Measurements from ENCODE around the gene KCNJ6.

The KCNJ6 gene

DNA sequence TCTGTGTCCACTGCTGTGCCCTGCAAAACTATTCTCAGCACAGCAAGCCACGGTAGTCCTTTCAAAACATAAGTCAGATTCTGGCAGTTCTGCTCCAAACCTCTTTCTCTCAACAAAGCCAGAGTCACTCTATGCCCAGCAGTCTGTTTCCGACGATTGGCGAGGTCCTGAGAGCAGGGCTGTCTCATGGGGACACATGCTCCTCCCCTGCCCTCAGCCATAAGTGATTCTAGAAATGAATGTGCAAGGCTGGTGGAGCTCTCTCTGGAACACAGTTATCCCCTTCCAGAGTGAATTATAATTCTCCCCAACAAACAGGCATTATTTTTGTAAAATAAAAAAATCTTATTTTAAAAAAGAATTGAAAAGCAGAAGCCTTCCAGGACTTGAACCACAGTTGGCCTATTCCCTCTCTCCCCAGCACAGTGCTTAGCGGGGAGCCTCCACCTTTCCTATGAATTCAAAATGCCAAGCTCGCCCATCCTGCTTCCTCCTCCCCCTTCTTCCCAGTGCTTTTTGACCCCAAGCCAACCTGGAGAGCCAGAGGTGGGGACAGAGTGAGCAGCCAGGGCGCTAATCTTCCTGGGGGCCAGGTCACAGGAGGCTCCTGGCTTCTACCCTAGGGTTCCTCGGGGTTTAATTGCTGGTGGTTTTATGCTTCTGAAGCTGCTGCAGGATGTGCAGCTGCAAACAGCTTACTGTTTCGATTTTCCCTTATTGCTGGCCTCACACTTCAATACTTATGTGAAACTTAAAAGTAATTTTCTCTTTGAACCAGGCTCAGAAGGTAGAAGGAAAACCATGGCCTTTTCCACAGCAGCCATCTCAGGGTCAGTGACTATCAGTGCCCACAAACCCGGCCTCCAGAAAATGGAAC, 41.1 kb downstream of the KCNJ6 start:
- Histone ChIP-seq H3K9ac (ENCODE audit: low read depth, low read length) (no peak overlapping the region), H3K4me3 (ENCODE audit: low read length) (no peak overlapping the region), H3K36me3 (ENCODE audit: insufficient read depth, low read depth, low read length) (no peaks in the 10 kb centered on the region), H3K4me1 (ENCODE audit: insufficient read depth, low read length) (no peaks in the 10 kb centered on the region), H3K27ac (ENCODE audit: low read length) (no peak overlapping the region), H3K9me3 (ENCODE audit: insufficient read depth, low read depth, low read length) (no peaks in the 10 kb centered on the region), H3K27me3 (ENCODE audit: insufficient read depth, low read length) (no peaks in the 10 kb centered on the region)

DNA sequence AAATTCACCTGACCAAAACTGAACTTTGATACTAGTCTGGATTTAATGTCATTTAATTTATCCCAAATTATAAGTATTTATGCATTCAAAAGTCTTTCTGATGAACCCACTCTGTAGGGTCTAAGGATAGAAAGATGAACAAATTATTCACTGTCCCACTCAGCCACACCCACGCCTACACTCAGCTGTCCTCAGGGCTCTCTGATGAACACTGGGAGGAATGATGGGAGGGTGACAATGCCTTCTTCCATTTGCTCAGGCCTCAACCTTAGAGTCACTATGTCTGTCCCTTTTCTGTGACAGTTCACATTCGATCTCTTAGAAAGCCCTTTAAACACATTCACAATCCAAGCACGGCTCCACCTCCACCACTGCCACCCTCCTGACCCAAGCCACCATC, 41.8 kb downstream of the KCNJ6 start:
- no peak overlapping the region for H3K9ac ChIP-seq (ENCODE audit: low read depth, low read length)
- no peaks in the 10 kb centered on the region for H3K4me1 ChIP-seq (ENCODE audit: insufficient read depth, low read length)
- H3K27me3 ChIP-seq (ENCODE audit: insufficient read depth, low read length): no peaks in the 10 kb centered on the region
- H3K9me3 ChIP-seq (ENCODE audit: insufficient read depth, low read depth, low read length): no peaks in the 10 kb centered on the region
- no peak overlapping the region for H3K4me3 ChIP-seq (ENCODE audit: low read length)
- no peaks in the 10 kb centered on the region for H3K36me3 ChIP-seq (ENCODE audit: insufficient read depth, low read depth, low read length)
- H3K27ac ChIP-seq (ENCODE audit: low read length): no peak overlapping the region

DNA sequence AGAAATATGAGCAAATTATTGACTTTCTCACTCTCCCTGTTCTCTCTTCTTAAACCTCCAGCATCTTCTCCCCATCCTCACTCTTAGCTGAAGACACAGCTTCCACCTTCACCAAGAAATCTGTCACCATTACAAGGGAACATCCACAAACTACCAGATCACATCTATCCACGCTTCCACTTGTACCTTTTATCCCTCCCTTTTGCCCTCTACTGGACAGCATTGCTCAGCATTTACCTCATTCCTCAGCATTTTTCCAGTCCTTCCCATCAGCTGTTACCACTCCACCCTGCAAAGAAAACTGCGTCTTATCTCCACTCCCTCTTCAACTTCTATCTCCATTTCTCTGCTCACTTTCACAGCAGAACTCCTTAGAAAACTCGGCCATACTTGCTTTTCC, 42.6 kb downstream of the KCNJ6 start:
- Histone ChIP-seq H3K36me3 (ENCODE audit: insufficient read depth, low read depth, low read length) (no peaks in the 10 kb centered on the region), H3K9ac (ENCODE audit: low read depth, low read length) (no peak overlapping the region), H3K4me3 (ENCODE audit: low read length) (no peak overlapping the region), H3K27ac (ENCODE audit: low read length) (no peak overlapping the region), H3K9me3 (ENCODE audit: insufficient read depth, low read depth, low read length) (no peaks in the 10 kb centered on the region), H3K27me3 (ENCODE audit: insufficient read depth, low read length) (no peaks in the 10 kb centered on the region), H3K4me1 (ENCODE audit: insufficient read depth, low read length) (no peaks in the 10 kb centered on the region)

DNA sequence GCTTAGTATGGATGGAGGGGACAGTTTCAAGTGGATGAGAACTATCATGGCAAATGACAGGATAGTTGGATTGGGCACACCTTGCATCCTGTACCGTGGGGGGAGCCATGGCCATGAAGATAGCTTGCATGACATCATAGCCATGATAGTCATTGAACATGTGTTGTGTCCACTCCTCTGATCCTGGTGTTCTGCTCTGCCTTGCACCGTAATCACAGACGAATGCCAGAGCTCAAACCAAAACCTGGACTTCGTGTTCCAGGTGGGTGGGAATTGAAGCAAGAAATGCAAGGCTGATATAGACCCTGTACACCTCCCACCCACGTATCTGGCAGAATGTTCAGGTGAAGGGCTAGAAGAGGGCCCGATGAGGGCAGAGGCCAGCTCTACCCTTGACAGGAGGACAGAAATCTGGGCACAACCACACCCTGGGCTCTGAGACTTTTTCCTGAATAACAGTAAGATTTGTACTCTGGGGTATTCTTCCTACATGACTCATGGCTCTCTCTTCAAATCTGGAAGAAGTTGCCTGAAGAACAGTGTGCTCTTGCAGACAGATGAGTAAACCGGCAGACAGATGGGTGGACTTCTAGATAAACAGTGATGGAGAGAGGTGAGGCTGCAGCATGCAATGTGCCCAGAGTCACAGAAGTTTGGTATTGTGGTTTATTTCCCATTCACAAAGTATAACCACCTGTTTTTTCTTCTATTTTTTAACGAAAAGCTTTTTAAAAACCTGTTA, 45.0 kb downstream of the KCNJ6 start:
- Histone ChIP-seq H3K36me3 (ENCODE audit: insufficient read depth, low read depth, low read length) (no peaks in the 10 kb centered on the region), H3K4me3 (ENCODE audit: low read length) (no peak overlapping the region), H3K9ac (ENCODE audit: low read depth, low read length) (no peak overlapping the region), H3K27ac (ENCODE audit: low read length) (no peak overlapping the region), H3K27me3 (ENCODE audit: insufficient read depth, low read length) (no peaks in the 10 kb centered on the region), H3K4me1 (ENCODE audit: insufficient read depth, low read length) (no peaks in the 10 kb centered on the region), H3K9me3 (ENCODE audit: insufficient read depth, low read depth, low read length) (no peaks in the 10 kb centered on the region)

DNA sequence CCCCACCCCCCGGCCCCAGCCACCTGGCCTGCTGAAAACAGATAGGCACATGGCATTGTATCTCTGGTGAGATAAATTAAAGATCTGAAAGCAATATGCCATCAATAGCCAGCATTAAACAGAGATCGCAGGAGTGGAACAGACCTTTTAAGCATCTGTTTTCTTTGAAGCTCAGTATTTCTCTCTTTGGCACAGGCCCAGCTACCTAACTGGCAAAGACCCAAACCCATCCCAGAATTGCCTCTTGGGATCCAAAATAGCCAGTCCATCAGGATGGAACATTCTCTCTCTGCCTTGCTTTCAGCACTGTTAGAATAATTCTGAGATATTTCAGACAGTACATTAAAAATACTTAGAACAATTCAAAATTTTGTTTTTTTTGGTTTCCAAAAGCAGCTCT, 46.0 kb downstream of the KCNJ6 start:
- no peak overlapping the region for H3K27ac ChIP-seq (ENCODE audit: low read length)
- H3K9ac ChIP-seq (ENCODE audit: low read depth, low read length): no peak overlapping the region
- H3K4me3 ChIP-seq (ENCODE audit: low read length): no peak overlapping the region
- H3K9me3 ChIP-seq (ENCODE audit: insufficient read depth, low read depth, low read length): no peaks in the 10 kb centered on the region
- H3K4me1 ChIP-seq (ENCODE audit: insufficient read depth, low read length): no peaks in the 10 kb centered on the region
- H3K27me3 ChIP-seq (ENCODE audit: insufficient read depth, low read length): no peaks in the 10 kb centered on the region
- H3K36me3 ChIP-seq (ENCODE audit: insufficient read depth, low read depth, low read length): no peaks in the 10 kb centered on the region

DNA sequence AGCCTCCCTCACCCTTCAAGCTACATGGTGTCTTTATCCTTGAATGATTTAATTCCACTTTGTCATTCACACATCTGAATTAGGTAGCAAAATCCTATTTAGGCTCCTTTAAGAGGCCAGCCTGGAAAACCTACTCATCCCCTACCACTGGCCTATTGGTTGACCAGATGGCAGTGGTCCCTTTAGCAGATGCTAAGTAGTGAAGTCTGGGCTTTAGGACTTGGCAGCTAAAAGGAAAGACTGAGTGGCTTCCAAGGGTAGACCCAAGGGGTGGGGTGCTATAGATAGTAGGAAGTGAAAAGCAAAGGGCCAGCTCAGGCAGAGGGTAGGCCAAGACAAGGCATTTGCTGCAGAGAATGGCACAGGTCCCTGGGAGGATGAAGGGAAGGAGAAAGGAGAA, 46.6 kb downstream of the KCNJ6 start:
- Histone ChIP-seq H3K4me1 (ENCODE audit: insufficient read depth, low read length) (no peaks in the 10 kb centered on the region), H3K27ac (ENCODE audit: low read length) (no peak overlapping the region), H3K36me3 (ENCODE audit: insufficient read depth, low read depth, low read length) (no peaks in the 10 kb centered on the region), H3K9me3 (ENCODE audit: insufficient read depth, low read depth, low read length) (no peaks in the 10 kb centered on the region), H3K4me3 (ENCODE audit: low read length) (no peak overlapping the region), H3K9ac (ENCODE audit: low read depth, low read length) (no peak overlapping the region), H3K27me3 (ENCODE audit: insufficient read depth, low read length) (no peaks in the 10 kb centered on the region)

DNA sequence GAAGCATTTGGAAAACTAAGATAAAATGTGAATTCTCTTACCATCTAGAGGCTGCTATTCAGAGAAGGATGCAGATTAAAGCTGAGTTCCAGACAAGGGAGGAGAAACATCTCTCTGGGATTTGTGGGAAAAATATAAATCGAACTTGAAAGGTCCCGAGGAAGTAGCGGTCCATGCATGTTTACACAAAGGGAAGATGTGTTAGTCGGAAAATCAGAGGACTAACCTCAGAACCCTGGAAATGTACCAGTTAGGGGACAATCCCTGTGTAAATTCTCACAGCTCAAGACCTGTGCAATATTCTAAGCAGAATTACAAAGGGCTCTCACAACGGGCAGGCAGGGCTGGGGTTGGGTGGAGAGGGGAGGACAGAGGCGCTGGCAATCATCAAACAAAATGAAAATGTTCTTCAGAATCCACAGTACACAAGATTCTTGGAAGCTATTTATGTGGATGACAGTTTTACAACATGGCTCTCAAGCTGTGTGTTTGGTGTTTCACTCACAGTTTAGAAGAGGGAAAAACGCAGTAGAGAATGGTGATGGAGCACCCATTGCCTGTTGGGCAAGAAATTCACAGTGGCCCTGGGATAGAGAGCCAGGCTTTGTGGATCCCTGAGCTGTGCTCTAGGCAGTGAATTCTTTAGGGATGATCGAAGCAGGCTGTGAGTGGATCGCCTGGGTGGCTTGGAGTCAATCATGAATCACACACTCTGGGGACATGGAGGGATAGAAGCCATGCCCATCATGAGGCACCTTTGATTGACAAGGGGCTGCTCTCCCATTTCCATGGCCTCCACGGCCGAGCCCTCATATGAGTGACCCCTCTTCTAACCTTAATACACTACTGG, 47.6 kb downstream of the KCNJ6 start:
- H3K27ac ChIP-seq (ENCODE audit: low read length): no peak overlapping the region
- no peaks in the 10 kb centered on the region for H3K27me3 ChIP-seq (ENCODE audit: insufficient read depth, low read length)
- no peaks in the 10 kb centered on the region for H3K9me3 ChIP-seq (ENCODE audit: insufficient read depth, low read depth, low read length)
- H3K4me1 ChIP-seq (ENCODE audit: insufficient read depth, low read length): no peaks in the 10 kb centered on the region
- no peaks in the 10 kb centered on the region for H3K36me3 ChIP-seq (ENCODE audit: insufficient read depth, low read depth, low read length)
- no peak overlapping the region for H3K4me3 ChIP-seq (ENCODE audit: low read length)
- H3K9ac ChIP-seq (ENCODE audit: low read depth, low read length): no peak overlapping the region

DNA sequence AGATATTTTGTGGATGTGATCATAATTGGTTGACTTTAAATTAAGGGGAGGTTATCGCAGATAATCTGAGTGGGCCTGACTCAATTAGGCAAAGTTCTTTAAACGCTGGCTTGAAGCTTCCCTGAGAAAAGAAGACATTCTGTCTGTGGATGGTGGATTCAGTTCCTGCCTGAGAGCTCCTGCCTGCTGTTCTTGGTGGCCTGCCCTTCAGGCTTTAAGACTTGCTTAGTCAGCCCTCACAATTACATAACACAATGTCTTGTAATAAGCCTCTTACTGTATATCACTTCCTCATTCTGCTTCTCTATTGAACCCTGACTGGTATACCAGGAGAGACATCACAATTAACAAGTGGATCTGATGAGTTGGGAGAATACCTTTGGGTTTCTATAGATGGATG, 50.2 kb downstream of the KCNJ6 start:
- no peak overlapping the region for H3K27ac ChIP-seq (ENCODE audit: low read length)
- no peaks in the 10 kb centered on the region for H3K9me3 ChIP-seq (ENCODE audit: insufficient read depth, low read depth, low read length)
- H3K27me3 ChIP-seq (ENCODE audit: insufficient read depth, low read length): no peaks in the 10 kb centered on the region
- no peaks in the 10 kb centered on the region for H3K4me1 ChIP-seq (ENCODE audit: insufficient read depth, low read length)
- no peak overlapping the region for H3K9ac ChIP-seq (ENCODE audit: low read depth, low read length)
- H3K4me3 ChIP-seq (ENCODE audit: low read length): no peak overlapping the region
- H3K36me3 ChIP-seq (ENCODE audit: insufficient read depth, low read depth, low read length): no peaks in the 10 kb centered on the region

DNA sequence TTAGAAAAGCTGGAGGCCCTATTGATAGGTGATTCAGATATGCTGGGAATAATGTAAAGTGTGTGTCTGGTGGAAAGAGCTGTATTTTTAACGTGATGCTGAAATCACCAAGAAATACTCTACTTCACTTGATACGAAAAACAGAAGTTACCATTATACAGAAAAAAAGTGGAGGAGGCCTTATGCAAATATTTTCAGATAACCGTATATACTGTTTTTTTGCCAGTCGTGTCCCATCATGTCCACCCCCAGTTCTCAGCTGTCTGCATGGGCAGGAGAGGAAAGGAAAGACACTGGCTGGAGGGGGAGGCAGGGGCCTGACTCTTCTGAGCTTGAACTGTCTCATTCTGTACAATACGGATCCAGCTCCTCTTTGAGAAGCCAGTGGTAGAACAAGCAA, 51.1 kb downstream of the KCNJ6 start:
- Histone ChIP-seq H3K9me3 (ENCODE audit: insufficient read depth, low read depth, low read length) (no peaks in the 10 kb centered on the region), H3K36me3 (ENCODE audit: insufficient read depth, low read depth, low read length) (no peaks in the 10 kb centered on the region), H3K27ac (ENCODE audit: low read length) (no peak overlapping the region), H3K9ac (ENCODE audit: low read depth, low read length) (no peak overlapping the region), H3K27me3 (ENCODE audit: insufficient read depth, low read length) (no peaks in the 10 kb centered on the region), H3K4me1 (ENCODE audit: insufficient read depth, low read length) (no peaks in the 10 kb centered on the region), H3K4me3 (ENCODE audit: low read length) (no peak overlapping the region)

DNA sequence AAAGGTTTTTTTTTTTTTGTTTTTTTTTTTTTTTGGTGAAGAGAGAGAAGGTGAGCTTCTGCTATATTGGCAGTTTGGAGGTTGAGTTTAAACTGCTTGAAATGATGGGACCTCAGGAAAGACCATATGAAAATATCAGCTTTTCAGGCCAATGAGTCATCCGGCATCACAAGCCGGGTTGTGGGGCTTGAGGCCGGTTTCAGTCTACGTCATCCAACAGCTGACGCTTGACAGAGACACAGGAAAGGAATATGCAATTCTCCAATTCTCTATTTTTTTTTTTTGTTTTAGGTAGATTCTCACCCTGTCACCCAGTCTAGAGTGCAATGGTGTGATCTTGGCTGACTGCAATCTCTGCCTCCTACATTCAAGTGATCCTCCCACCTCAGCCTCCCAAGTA, 52.4 kb downstream of the KCNJ6 start:
- Histone ChIP-seq H3K9me3 (ENCODE audit: insufficient read depth, low read depth, low read length) (no peaks in the 10 kb centered on the region), H3K4me3 (ENCODE audit: low read length) (no peak overlapping the region), H3K27ac (ENCODE audit: low read length) (no peak overlapping the region), H3K36me3 (ENCODE audit: insufficient read depth, low read depth, low read length) (no peaks in the 10 kb centered on the region), H3K9ac (ENCODE audit: low read depth, low read length) (no peak overlapping the region), H3K27me3 (ENCODE audit: insufficient read depth, low read length) (no peaks in the 10 kb centered on the region), H3K4me1 (ENCODE audit: insufficient read depth, low read length) (no peaks in the 10 kb centered on the region)

DNA sequence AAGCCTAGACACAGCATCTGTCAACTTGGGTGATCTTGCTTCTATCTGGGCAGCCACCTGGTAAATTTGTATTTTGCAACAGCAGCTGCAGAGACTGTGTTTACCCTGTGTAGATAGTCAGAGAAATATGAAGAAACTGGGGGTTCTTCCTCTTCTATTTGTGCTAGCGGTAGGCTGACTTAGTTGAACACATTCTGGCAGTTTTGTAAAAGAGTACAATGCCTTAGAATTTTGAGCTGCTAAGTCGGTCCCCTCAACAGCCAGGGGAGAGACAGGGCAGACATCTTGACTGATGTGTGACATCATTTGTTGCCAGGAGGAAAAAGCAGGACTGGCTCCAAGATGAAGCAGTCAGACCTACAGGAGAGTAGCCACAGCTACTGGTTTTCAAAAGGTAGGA, 53.7 kb downstream of the KCNJ6 start:
- no peak overlapping the region for H3K4me3 ChIP-seq (ENCODE audit: low read length)
- H3K27ac ChIP-seq (ENCODE audit: low read length): no peak overlapping the region
- no peaks in the 10 kb centered on the region; the same call in 1 of the 2 replicates for H3K9me3 ChIP-seq (ENCODE audit: insufficient read depth, low read depth, low read length)

More for the DNA sequence above, 53.7 kb downstream of the KCNJ6 start:
- no peaks in the 10 kb centered on the region for H3K27me3 ChIP-seq (ENCODE audit: insufficient read depth, low read length)
- no peak overlapping the region for H3K9ac ChIP-seq (ENCODE audit: low read depth, low read length)
- no peaks in the 10 kb centered on the region for H3K4me1 ChIP-seq (ENCODE audit: insufficient read depth, low read length)
- H3K36me3 ChIP-seq (ENCODE audit: insufficient read depth, low read depth, low read length): no peaks in the 10 kb centered on the region

Measured in iPS-20b (cell line).